HepG2 (cell line): Measurements from ENCODE around the gene CLEC16A. TPM values are rescaled to one million over a fixed set of nuclear protein-coding genes. Genes with fewer than 3 reads are reported as not detected.

Experiments
- ATAD3A ChIP-seq: sonication (generic); formaldehyde crosslinking; IDR thresholded peaks from 2 replicates; pipeline ENCODE4 v1.4.0; 2020; ENCODE audit warnings: missing genetic modification reagents
- E2F2 ChIP-seq: sonication (generic); formaldehyde crosslinking; IDR thresholded peaks from 2 replicates; pipeline ENCODE4 v1.4.0; 2020; ENCODE audit warnings: missing genetic modification reagents, borderline replicate concordance
- HNF1A ChIP-seq, 2 experiments: sonication (generic) in 1 of 2; formaldehyde crosslinking in 1 of 2; IDR thresholded peaks; 2 replicates each; pipeline versions ENCODE4 v1.4.0 to v1.6.1; 2016 to 2020; ENCODE audit warnings: borderline replicate concordance in 1 of 2, low read depth in 1 of 2, mild to moderate bottlenecking in 1 of 2, missing genetic modification reagents in 1 of 2
- MYC ChIP-seq: sonication (generic); formaldehyde crosslinking; IDR thresholded peaks from 2 replicates; pipeline ENCODE4 v1.9.0; 2021; ENCODE audit warnings: missing genetic modification reagents, borderline replicate concordance
- ZMAT3 ChIP-seq: sonication (generic); formaldehyde crosslinking; conservative IDR thresholded peaks from 2 replicates; pipeline ENCODE4 v1.7.0; 2021; ENCODE audit warnings: missing genetic modification reagents
- polyA plus RNA-seq, 8 experiments: library from polyadenylated mRNA; depleted of rRNA in 3 of 8; stranded (reverse) in 7 of 8; unstranded in 1 of 8; fragments of >200 nt; fragmentation: Illumina TruSeq in 4 of 8; extraction: Trizol in 4 of 8; gene quantifications; 2 replicates each; pipeline versions ENCODE4 v1.2.1 to v1.2.3, GENCODE V29; 2011 to 2016; ENCODE audit warnings: low read depth in 4 of 8, missing spikeins in 1 of 8, mixed read lengths in 1 of 8; ENCODE audit not compliant: insufficient read depth in 1 of 8
- total RNA-seq, 5 experiments: library from RNA; depleted of rRNA; stranded (reverse); fragments of >200 nt; fragmentation: Illumina TruSeq; extraction: Trizol; gene quantifications; 2 replicates each; pipeline ENCODE4 v1.2.3, GENCODE V29; 2016; ENCODE audit warnings: low read depth in 1 of 5

The CLEC16A gene
- total and polyA plus RNA-seq, 2 of the 13 experiments (the other 11 are each of a cell fraction or from before 2014, with no cell fraction given), result 8.5 to 10.3 TPM

DNA sequence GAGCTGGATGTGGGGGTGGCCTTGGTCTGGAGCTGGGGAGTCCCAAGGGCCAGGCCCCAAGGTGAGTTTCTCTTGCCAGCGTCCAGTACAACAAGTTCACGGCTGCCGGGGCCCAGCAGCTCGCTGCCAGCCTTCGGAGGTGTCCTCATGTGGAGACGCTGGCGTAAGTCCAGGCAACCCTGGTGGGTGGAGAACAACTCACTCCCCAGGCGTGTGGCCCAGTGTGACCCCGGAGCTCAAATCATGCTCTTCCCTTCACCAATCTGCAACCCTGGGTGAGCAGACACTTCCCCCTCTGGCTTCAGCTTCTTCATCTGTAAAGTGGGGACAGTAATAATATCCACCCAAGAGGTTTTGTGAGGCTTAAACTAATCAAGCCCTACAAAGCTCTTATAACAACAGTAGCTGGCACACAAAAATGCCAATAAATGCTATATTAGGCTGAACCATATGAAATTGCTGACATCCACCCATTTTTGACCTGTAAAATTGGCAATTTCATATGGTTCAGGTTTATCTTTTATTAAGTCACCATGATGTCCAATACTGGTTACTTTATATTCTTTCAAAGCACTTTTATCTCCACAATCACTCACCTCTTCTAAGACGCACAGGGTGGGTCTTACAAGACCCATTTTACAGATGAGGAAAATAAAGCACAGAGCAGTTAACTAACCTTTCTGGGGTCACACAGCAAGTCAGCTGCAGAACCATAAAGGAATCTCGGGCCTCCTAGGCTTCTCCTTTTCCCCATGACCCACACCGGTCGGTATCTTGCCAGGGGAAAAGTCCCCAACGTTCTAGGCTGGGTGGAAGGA lies 21.8 kb upstream of the CLEC16A start (continued):
- TF ChIP-seq HNF1A (IDR thresholded peaks at IDR 0.05; ENCODE audit: low read depth) (no peak), HNF1A (CRISPR knock-in tag; IDR thresholded peaks at IDR 0.05; ENCODE audit: borderline replicate concordance) (no peak), MYC (no peak; the same call in 1 of the 2 replicates), ATAD3A (no peak), ZMAT3 (CRISPR knock-in tag) (no peak), E2F2 (CRISPR knock-in tag) (no peak)
